K562 (cell line): ENCODE results near the gene SLC22A23. TPM values are rescaled to one million over a fixed set of nuclear protein-coding genes. Genes with fewer than 3 reads are reported as not detected.

ENCODE experiments used
- ATAC-seq: fragments of 200-7000 bp; cut with Tn5 transposase; 3 replicates; pipeline ENCODE4 v1.9.1; 2020; ENCODE audit warnings: moderate library complexity
- BruUV-seq: library from RNA; stranded (reverse); fragments of 400-500 nt; replicated peaks from 2 replicates; lab custom pipeline; 2021; lab: Mats Ljungman, UMichigan
- CTCF ChIA-PET: fragments of 300-600 bp; formaldehyde crosslinking; extraction: SDS; loops from one replicate; lab custom pipeline; 2021; ENCODE audit warnings: low intra/inter-chr PET ratio; lab: Yijun Ruan, JAX
- POLR2A ChIA-PET: fragments of 300-600, 350-650 bp; sonication (Branson Sonifier 250); formaldehyde crosslinking; extraction: SDS; loops from one replicate; lab custom pipeline; 2021; ENCODE audit warnings: antibody characterized with exemption, inconsistent platforms; lab: Yijun Ruan, JAX
- DNase-seq, 4 experiments: peaks; one replicate each; pipeline versions ENCODE4 v3.0.0 to v3.0.0-alpha.2; 2011 to 2018; ENCODE audit warnings: low spot score in 3 of 4, mixed read lengths in 3 of 4; ENCODE audit errors: extremely low read depth in 1 of 4
- FAIRE-seq: peaks from 2 replicates; lab custom pipeline; 2011; peaks lifted over from hg19 to GRCh38; lab: Jason Lieb, UNC
- H2AFZ ChIP-seq: 2 replicates; pipeline ENCODE4 v1.6.0; 2011; ENCODE audit warnings: low read depth, low read length, control low read depth, inconsistent platforms
- H3K27ac ChIP-seq: fragments of 200-600 bp; 3 replicates; pipeline ENCODE4 v1.8.0; 2011; ENCODE audit warnings: low read depth, mild to moderate bottlenecking, control low read depth, inconsistent platforms, low read length, moderate library complexity, mixed read lengths; ENCODE audit errors: extremely low read depth
- H3K27me3 ChIP-seq, 2 experiments: fragments of 300-600 bp in 1 of 2; 2 replicates in 1 of 2; 3 replicates in 1 of 2; pipeline versions ENCODE4 v1.6.0 to v1.8.0; 2011; ENCODE audit warnings: inconsistent platforms in 2 of 2, low read length in 2 of 2, mild to moderate bottlenecking in 1 of 2, mixed read lengths in 1 of 2, moderate library complexity in 1 of 2; ENCODE audit not compliant: control insufficient read depth in 2 of 2, insufficient read depth in 2 of 2
- H3K36me3 ChIP-seq: fragments of 300-600 bp; 3 replicates; pipeline ENCODE4 v1.8.0; 2011; ENCODE audit warnings: mild to moderate bottlenecking, low read length, inconsistent platforms; ENCODE audit not compliant: control insufficient read depth, insufficient read depth
- H3K4me1 ChIP-seq, 2 experiments: fragments of 200-600 bp in 1 of 2; replicated peaks in 1 of 2; 2 replicates in 1 of 2; 3 replicates in 1 of 2; pipeline versions ENCODE4 v1.5.1 to v1.8.0; 2011; ENCODE audit warnings: inconsistent platforms in 2 of 2, low read length in 2 of 2, mild to moderate bottlenecking in 1 of 2, mixed read lengths in 1 of 2, moderate library complexity in 1 of 2; ENCODE audit not compliant: control insufficient read depth in 2 of 2, insufficient read depth in 2 of 2
- H3K4me2 ChIP-seq: 2 replicates; pipeline ENCODE4 v1.6.1; 2011; ENCODE audit warnings: low read length, control low read depth, inconsistent platforms, mixed read lengths; ENCODE audit not compliant: insufficient read depth
- H3K4me3 ChIP-seq: fragments of 200-600 bp; sonication (generic), shearing (Covaris generic); 2 replicates; pipeline ENCODE4 v1.5.1; 2016; ENCODE audit warnings: control low read depth, inconsistent platforms
- H3K79me2 ChIP-seq: fragments of 200-600 bp; 3 replicates; pipeline ENCODE4 v1.8.0; 2011; ENCODE audit warnings: low read length, inconsistent platforms; ENCODE audit not compliant: control insufficient read depth, insufficient read depth
- H3K9ac ChIP-seq, 2 experiments: 2 replicates each; pipeline versions ENCODE4 v1.6.0 to v1.6.1; 2011; ENCODE audit warnings: low read depth in 2 of 2, low read length in 2 of 2, control low read depth in 1 of 2, inconsistent platforms in 1 of 2, mild to moderate bottlenecking in 1 of 2, mixed read lengths in 1 of 2; ENCODE audit not compliant: insufficient read depth in 1 of 2
- H3K9me1 ChIP-seq: one replicate; pipeline ENCODE4 v1.6.0; 2011; ENCODE audit warnings: inconsistent platforms, mild to moderate bottlenecking, low read length, moderate library complexity; ENCODE audit not compliant: control insufficient read depth, insufficient read depth
- H3K9me3 ChIP-seq: replicated peaks from 2 replicates; pipeline ENCODE4 v1.5.1; 2011; ENCODE audit warnings: low read depth, low read length, inconsistent platforms; ENCODE audit not compliant: control insufficient read depth, insufficient read depth
- H4K20me1 ChIP-seq: replicated peaks from 2 replicates; pipeline ENCODE4 v1.6.1; 2011; ENCODE audit warnings: low read length, inconsistent platforms, mixed read lengths; ENCODE audit not compliant: control insufficient read depth, insufficient read depth
- BCLAF1 ChIP-seq, 2 experiments: fragments of 450-650 bp in 1 of 2; IDR thresholded peaks; 2 replicates each; pipeline ENCODE4 v1.6.1; 2011 to 2017; ENCODE audit warnings: low read depth in 2 of 2, antibody characterized with exemption in 1 of 2, borderline replicate concordance in 1 of 2, low read length in 1 of 2, mild to moderate bottlenecking in 1 of 2, mixed read lengths in 1 of 2; ENCODE audit not compliant: control insufficient read depth in 1 of 2
- CSDE1 ChIP-seq, 2 experiments: fragments of 450-650 bp; IDR thresholded peaks; 2 replicates each; pipeline ENCODE4 v1.6.1; 2016; ENCODE audit warnings: mild to moderate bottlenecking in 1 of 2
- RAD51 ChIP-seq: fragments of 450-650 bp; IDR thresholded peaks from 2 replicates; pipeline ENCODE4 v1.7.1; 2016; ENCODE audit warnings: low read depth, mild to moderate bottlenecking, borderline replicate concordance
- ZNF140 ChIP-seq: fragments of 250-450 bp; sonication (Bioruptor Pico); IDR thresholded peaks from 2 replicates; pipeline ENCODE4 v1.8.0; 2021; ENCODE audit warnings: moderate library complexity, mild to moderate bottlenecking, inconsistent platforms
- WGBS: fragments of 100-300 bp; shearing (Covaris generic); methylation state at CpG from one replicate; pipeline ENCODE4 v1.1.6; 2016; ENCODE audit warnings: low coverage, mixed read lengths; ENCODE audit not compliant: insufficient coverage; ENCODE audit errors: missing lambda C conversion rate; 5-methylcytosine and 5-hydroxymethylcytosine counted together
- in situ Hi-C: fragments of 300-500 bp; cut with MboI; formaldehyde crosslinking; loops from 4 replicates; pipeline ENCODE4 v1.15.0; 2018; ENCODE audit warnings: inconsistent platforms, mixed read lengths
- intact Hi-C: fragments of 100-400 bp; cut with micrococcal nuclease; formaldehyde crosslinking; loops from 2 replicates; pipeline ENCODE4 v1.14.2; 2022
- polyA plus RNA-seq, 8 experiments: library from polyadenylated mRNA; depleted of rRNA in 4 of 8; stranded (reverse) in 5 of 8; unstranded in 3 of 8; fragments of >200 nt; fragmentation: Nextera tagmentation in 2 of 8; fragmentation: Illumina TruSeq in 1 of 8; extraction: Ambion mirVana in 2 of 8; extraction: Trizol in 1 of 8; gene quantifications; 2 replicates each; pipeline versions ENCODE4 v1.2.1 to v1.2.3, GENCODE V29; 2011 to 2014; ENCODE audit warnings: inconsistent platforms in 1 of 8, missing spikeins in 1 of 8
- total RNA-seq, 7 experiments: library from RNA; depleted of rRNA in 6 of 7; stranded (reverse); fragments of >200 nt in 6 of 7; fragmentation: Illumina TruSeq in 2 of 7; extraction: Trizol in 2 of 7; gene quantifications; 2 replicates each; pipeline versions ENCODE4 v1.2.1 to v1.2.3, GENCODE V29; 2011 to 2021; ENCODE audit warnings: low replicate concordance in 1 of 7
- TF ChIP-seq, protein P1 (sequence below): sonication (generic); formaldehyde crosslinking; IDR thresholded peaks from 2 replicates; pipeline ENCODE4 v1.8.1; 2023; ENCODE audit warnings: mild to moderate bottlenecking, missing genetic modification reagents

The SLC22A23 gene
- total and polyA plus RNA-seq, 9 of the 15 experiments (the other 6 are each of a cell fraction or from before 2014, with no cell fraction given), result 0.30 to 8.7 (median 2.5) TPM

GRCh38 chr6:3245216-3245615 is 211.6 kb downstream of the SLC22A23 start:
- BruUV-seq, result no TSS peak
- no peak for FAIRE-seq
- no peak overlapping the region for H3K4me2 ChIP-seq
- no peak overlapping the region for H3K27ac ChIP-seq
- H4K20me1 ChIP-seq, result no peaks in the 10 kb centered on the region
- H3K9me1 ChIP-seq, result no peaks in the 10 kb centered on the region
- CTCF ChIA-PET, result no interaction called here
- H2AFZ ChIP-seq, result no peak overlapping the region
- 57% methylated on average over 5 of the region's 5 CpGs for WGBS
- POLR2A ChIA-PET, result no interaction called here
- no peaks in the 10 kb centered on the region for H3K79me2 ChIP-seq
- intact Hi-C loops (no loop called here), in situ Hi-C loops (loop anchor here (5.0 kb wide), 2 partner anchors 93 to 118 kb away; no protein-coding TSS in a partner anchor)
- H3K9me3 ChIP-seq, result no peaks in the 10 kb centered on the region
- no peak for ATAC-seq
- H3K36me3 ChIP-seq, result no peaks in the 10 kb centered on the region
- peaks cover 10 to 13% of the 10 kb centered on the region in 2 experiments; a peak in 4 of 5 replicates for H3K4me1 ChIP-seq
- H3K9ac ChIP-seq, result no peak overlapping the region
- no peak for TF ChIP-seq BCLAF1 (IDR thresholded peaks at IDR 0.05; ENCODE audit: borderline replicate concordance in 1 of 2, control insufficient read depth in 1 of 2, low read depth in 2 of 2, low read length in 1 of 2)
- TF ChIP-seq, protein P1, sequence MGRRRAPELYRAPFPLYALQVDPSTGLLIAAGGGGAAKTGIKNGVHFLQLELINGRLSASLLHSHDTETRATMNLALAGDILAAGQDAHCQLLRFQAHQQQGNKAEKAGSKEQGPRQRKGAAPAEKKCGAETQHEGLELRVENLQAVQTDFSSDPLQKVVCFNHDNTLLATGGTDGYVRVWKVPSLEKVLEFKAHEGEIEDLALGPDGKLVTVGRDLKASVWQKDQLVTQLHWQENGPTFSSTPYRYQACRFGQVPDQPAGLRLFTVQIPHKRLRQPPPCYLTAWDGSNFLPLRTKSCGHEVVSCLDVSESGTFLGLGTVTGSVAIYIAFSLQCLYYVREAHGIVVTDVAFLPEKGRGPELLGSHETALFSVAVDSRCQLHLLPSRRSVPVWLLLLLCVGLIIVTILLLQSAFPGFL, result no peak
- no peak for TF ChIP-seq CSDE1 (IDR thresholded peaks at IDR 0.05)
- TF ChIP-seq RAD51, result no peak
- no peak for TF ChIP-seq ZNF140 (CRISPR knock-in tag)
- H3K4me3 ChIP-seq, result no peak overlapping the region
- H3K27me3 ChIP-seq, result peaks cover 0 to 18% of the 10 kb centered on the region in 2 experiments; a peak in 2 of 5 replicates
- DNase-seq, result no peak
